Measurements from ENCODE around the gene AKAP11. TPM values are rescaled to one million over a fixed set of nuclear protein-coding genes. Genes with fewer than 3 reads are reported as not detected.

AKAP11 gene
- total and polyA plus RNA-seq, 2 experiments from 2014 or later: 4.3 to 21.6 TPM

DNA sequence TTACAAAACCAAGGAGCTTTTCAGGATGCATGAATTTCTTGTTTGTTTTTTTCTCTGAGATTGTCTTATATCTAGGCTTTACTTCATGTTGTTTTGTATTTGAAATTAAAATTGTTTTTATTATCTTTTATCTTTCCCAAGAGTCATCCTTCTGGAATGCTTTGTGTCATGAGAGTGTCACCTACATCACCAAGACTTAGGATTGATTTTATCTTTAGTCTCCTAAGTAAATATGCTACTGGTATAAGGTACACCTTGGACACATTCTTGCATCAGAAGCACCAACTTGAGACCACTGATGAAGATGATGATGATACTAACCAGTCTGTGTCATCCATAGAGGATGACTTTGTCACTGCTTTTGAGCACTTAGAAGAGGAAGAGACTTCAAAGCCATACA, 26.4 kb downstream of the AKAP11 start:
- no peaks in the 10 kb centered on the region for H3K9me3 Mint-ChIP-seq
- H3K4me3 Mint-ChIP-seq: no peak overlapping the region
- no peak overlapping the region for H2AFZ ChIP-seq
- H3K4me1 Mint-ChIP-seq: no peaks in the 10 kb centered on the region
- H3K4me1 ChIP-seq (ENCODE audit: insufficient read depth): no peaks in the 10 kb centered on the region
- no peak for TF ChIP-seq EZH2phosphoT487 (IDR thresholded peaks at IDR 0.05; ENCODE audit: unreplicated experiment)
- TF ChIP-seq STAT1 (IDR thresholded peaks at IDR 0.05; ENCODE audit: unreplicated experiment): no peak
- TF ChIP-seq JUNB (IDR thresholded peaks at IDR 0.05; ENCODE audit: unreplicated experiment): no peak
- TF ChIP-seq EZH2 (IDR thresholded peaks at IDR 0.05; ENCODE audit: low read depth, unreplicated experiment): no peak
- TF ChIP-seq, protein P1, sequence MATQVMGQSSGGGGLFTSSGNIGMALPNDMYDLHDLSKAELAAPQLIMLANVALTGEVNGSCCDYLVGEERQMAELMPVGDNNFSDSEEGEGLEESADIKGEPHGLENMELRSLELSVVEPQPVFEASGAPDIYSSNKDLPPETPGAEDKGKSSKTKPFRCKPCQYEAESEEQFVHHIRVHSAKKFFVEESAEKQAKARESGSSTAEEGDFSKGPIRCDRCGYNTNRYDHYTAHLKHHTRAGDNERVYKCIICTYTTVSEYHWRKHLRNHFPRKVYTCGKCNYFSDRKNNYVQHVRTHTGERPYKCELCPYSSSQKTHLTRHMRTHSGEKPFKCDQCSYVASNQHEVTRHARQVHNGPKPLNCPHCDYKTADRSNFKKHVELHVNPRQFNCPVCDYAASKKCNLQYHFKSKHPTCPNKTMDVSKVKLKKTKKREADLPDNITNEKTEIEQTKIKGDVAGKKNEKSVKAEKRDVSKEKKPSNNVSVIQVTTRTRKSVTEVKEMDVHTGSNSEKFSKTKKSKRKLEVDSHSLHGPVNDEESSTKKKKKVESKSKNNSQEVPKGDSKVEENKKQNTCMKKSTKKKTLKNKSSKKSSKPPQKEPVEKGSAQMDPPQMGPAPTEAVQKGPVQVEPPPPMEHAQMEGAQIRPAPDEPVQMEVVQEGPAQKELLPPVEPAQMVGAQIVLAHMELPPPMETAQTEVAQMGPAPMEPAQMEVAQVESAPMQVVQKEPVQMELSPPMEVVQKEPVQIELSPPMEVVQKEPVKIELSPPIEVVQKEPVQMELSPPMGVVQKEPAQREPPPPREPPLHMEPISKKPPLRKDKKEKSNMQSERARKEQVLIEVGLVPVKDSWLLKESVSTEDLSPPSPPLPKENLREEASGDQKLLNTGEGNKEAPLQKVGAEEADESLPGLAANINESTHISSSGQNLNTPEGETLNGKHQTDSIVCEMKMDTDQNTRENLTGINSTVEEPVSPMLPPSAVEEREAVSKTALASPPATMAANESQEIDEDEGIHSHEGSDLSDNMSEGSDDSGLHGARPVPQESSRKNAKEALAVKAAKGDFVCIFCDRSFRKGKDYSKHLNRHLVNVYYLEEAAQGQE (IDR thresholded peaks at IDR 0.05; ENCODE audit: unreplicated experiment): no peak
- TF ChIP-seq, protein P2, sequence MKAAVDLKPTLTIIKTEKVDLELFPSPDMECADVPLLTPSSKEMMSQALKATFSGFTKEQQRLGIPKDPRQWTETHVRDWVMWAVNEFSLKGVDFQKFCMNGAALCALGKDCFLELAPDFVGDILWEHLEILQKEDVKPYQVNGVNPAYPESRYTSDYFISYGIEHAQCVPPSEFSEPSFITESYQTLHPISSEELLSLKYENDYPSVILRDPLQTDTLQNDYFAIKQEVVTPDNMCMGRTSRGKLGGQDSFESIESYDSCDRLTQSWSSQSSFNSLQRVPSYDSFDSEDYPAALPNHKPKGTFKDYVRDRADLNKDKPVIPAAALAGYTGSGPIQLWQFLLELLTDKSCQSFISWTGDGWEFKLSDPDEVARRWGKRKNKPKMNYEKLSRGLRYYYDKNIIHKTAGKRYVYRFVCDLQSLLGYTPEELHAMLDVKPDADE (IDR thresholded peaks at IDR 0.05): no peak
- no peak for TF ChIP-seq ZNF331 (CRISPR knock-in tag; IDR thresholded peaks at IDR 0.05; ENCODE audit: low read depth)
- no peak for TF ChIP-seq NANOG (IDR thresholded peaks at IDR 0.05; ENCODE audit: borderline replicate concordance)
- TF ChIP-seq, protein P3, sequence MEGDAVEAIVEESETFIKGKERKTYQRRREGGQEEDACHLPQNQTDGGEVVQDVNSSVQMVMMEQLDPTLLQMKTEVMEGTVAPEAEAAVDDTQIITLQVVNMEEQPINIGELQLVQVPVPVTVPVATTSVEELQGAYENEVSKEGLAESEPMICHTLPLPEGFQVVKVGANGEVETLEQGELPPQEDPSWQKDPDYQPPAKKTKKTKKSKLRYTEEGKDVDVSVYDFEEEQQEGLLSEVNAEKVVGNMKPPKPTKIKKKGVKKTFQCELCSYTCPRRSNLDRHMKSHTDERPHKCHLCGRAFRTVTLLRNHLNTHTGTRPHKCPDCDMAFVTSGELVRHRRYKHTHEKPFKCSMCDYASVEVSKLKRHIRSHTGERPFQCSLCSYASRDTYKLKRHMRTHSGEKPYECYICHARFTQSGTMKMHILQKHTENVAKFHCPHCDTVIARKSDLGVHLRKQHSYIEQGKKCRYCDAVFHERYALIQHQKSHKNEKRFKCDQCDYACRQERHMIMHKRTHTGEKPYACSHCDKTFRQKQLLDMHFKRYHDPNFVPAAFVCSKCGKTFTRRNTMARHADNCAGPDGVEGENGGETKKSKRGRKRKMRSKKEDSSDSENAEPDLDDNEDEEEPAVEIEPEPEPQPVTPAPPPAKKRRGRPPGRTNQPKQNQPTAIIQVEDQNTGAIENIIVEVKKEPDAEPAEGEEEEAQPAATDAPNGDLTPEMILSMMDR (conservative IDR thresholded peaks at IDR 0.05; ENCODE audit: low read depth in 2 of 2): no peak
- no peak for TF ChIP-seq CREB1 (CRISPR knock-in tag; IDR thresholded peaks at IDR 0.05; ENCODE audit: low read depth)
- TF ChIP-seq, protein P4, sequence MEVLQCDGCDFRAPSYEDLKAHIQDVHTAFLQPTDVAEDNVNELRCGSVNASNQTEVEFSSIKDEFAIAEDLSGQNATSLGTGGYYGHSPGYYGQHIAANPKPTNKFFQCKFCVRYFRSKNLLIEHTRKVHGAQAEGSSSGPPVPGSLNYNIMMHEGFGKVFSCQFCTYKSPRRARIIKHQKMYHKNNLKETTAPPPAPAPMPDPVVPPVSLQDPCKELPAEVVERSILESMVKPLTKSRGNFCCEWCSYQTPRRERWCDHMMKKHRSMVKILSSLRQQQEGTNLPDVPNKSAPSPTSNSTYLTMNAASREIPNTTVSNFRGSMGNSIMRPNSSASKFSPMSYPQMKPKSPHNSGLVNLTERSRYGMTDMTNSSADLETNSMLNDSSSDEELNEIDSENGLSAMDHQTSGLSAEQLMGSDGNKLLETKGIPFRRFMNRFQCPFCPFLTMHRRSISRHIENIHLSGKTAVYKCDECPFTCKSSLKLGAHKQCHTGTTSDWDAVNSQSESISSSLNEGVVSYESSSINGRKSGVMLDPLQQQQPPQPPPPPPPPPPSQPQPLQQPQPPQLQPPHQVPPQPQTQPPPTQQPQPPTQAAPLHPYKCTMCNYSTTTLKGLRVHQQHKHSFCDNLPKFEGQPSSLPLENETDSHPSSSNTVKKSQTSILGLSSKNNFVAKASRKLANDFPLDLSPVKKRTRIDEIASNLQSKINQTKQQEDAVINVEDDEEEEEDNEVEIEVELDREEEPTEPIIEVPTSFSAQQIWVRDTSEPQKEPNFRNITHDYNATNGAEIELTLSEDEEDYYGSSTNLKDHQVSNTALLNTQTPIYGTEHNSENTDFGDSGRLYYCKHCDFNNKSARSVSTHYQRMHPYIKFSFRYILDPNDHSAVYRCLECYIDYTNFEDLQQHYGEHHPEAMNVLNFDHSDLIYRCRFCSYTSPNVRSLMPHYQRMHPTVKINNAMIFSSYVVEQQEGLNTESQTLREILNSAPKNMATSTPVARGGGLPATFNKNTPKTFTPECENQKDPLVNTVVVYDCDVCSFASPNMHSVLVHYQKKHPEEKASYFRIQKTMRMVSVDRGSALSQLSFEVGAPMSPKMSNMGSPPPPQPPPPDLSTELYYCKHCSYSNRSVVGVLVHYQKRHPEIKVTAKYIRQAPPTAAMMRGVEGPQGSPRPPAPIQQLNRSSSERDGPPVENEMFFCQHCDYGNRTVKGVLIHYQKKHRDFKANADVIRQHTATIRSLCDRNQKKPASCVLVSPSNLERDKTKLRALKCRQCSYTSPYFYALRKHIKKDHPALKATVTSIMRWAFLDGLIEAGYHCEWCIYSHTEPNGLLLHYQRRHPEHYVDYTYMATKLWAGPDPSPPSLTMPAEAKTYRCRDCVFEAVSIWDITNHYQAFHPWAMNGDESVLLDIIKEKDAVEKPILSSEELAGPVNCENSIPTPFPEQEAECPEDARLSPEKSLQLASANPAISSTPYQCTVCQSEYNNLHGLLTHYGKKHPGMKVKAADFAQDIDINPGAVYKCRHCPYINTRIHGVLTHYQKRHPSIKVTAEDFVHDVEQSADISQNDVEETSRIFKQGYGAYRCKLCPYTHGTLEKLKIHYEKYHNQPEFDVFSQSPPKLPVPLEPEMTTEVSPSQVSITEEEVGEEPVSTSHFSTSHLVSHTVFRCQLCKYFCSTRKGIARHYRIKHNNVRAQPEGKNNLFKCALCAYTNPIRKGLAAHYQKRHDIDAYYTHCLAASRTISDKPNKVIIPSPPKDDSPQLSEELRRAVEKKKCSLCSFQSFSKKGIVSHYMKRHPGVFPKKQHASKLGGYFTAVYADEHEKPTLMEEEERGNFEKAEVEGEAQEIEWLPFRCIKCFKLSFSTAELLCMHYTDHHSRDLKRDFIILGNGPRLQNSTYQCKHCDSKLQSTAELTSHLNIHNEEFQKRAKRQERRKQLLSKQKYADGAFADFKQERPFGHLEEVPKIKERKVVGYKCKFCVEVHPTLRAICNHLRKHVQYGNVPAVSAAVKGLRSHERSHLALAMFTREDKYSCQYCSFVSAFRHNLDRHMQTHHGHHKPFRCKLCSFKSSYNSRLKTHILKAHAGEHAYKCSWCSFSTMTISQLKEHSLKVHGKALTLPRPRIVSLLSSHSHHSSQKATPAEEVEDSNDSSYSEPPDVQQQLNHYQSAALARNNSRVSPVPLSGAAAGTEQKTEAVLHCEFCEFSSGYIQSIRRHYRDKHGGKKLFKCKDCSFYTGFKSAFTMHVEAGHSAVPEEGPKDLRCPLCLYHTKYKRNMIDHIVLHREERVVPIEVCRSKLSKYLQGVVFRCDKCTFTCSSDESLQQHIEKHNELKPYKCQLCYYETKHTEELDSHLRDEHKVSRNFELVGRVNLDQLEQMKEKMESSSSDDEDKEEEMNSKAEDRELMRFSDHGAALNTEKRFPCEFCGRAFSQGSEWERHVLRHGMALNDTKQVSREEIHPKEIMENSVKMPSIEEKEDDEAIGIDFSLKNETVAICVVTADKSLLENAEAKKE (CRISPR knock-in tag; IDR thresholded peaks at IDR 0.05): no peak
- TF ChIP-seq POLR2AphosphoS5 (IDR thresholded peaks at IDR 0.05; ENCODE audit: low read depth): no peak
- no peak overlapping the region for H3K27ac ChIP-seq (ENCODE audit: low read depth)
- H3K4me3 ChIP-seq: no peak overlapping the region
- no peaks in the 10 kb centered on the region for H3F3A ChIP-seq (replicated peaks; ENCODE audit: low read depth)
- H3K27me3 ChIP-seq (ENCODE audit: insufficient read depth): no peaks in the 10 kb centered on the region
- DNase-seq (ENCODE audit: low spot score) (no peak), ATAC-seq (no peak)
- H3K79me2 ChIP-seq (replicated peaks; ENCODE audit: insufficient read depth): no peaks in the 10 kb centered on the region
- H3K27me3 Mint-ChIP-seq (ENCODE audit: insufficient read depth, low read depth, poor library complexity): no peaks in the 10 kb centered on the region
- peaks cover 56% of the 10 kb centered on the region for H3K36me3 Mint-ChIP-seq (ENCODE audit: low read depth)
- no peak overlapping the region for H3K27ac Mint-ChIP-seq
- H3K9me2 ChIP-seq (ENCODE audit: insufficient read depth): no peaks in the 10 kb centered on the region
- peaks cover 32% of the 10 kb centered on the region; the same call in 1 of the 2 replicates for H3K36me3 ChIP-seq (ENCODE audit: insufficient read depth)
- no peaks in the 10 kb centered on the region for H4K20me1 ChIP-seq (replicated peaks; ENCODE audit: insufficient read depth)
- H3K4me2 ChIP-seq: no peak overlapping the region
